Measurements from ENCODE around the gene MTERF1.

Gene MTERF1

DNA sequence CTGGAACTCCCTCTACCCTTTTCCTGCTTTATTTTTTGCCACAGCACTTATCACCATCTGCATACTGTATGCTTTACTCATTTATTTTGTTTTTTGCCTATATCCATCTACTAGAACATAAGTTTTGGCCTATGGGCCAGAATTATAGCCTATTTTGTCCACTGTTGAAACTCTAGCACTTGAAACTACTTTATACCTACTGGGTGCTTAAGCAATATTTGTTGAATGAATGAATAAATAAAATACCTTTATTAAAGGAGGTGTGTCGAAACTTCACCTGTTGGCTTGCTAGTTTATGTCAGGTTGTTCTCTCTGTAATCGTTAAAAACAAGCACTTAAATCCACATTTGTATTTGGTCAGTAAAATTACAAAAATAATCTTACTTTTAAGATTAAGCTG, 53.3 kb downstream of the MTERF1 start:
- no peak for DNase-seq

DNA sequence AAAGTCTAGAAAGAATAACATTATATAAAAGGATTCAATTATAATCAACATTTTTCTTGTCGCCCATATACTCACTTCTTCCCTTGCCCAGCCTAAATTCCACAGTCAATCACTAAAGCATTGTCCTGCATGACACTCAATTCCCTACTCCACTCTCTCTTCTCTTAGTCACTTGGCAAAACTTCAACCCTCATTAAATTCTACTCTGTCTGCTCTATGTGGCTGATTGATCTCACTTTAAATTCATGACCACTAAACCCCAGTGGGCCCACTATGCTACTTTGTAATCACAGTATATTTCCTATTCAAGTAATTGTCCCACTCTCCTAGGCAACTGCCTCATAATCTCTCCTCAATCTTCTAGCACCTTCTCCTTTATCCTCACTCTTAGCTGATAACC, 54.1 kb downstream of the MTERF1 start:
- no peak for DNase-seq

DNA sequence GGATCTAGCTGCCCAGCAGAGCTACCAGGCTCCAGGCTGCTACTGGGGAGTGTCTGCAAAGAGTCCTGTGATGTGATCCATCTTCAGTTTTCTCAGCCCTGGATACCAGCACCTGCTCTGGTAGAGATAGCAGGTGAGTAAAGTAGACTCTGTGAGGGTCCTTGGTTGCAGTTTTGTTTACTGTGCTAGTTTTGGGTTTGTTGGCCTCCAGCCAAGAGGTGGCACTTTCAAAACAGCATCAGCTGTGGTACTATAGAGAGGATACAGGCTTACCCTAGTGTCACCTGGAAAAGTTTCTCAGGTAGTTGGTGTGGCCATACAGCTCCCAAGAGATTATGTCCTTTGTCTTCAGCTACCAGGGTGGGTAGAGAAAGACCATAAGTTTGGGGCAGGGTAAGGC, 56.3 kb downstream of the MTERF1 start:
- no peak for DNase-seq

Measured in MV-4-11 (cell line).